HepG2 (cell line): ENCODE measurements around the gene RRAS. TPM values are rescaled to one million over a fixed set of nuclear protein-coding genes. Genes with fewer than 3 reads are reported as not detected.

Source experiments
- CREB1 ChIP-seq, 2 experiments: fragments of 450-650 bp in 1 of 2; IDR thresholded peaks; 2 replicates each; pipeline ENCODE4 v1.6.1; 2016 to 2017; ENCODE audit warnings: control low read depth in 1 of 2, mild to moderate bottlenecking in 1 of 2, missing compliant biosample characterization in 1 of 2, missing genetic modification characterization in 1 of 2
- EZH2 ChIP-seq: conservative IDR thresholded peaks from 2 replicates; pipeline ENCODE4 v1.6.1; 2012; ENCODE audit warnings: mild to moderate bottlenecking, low read depth, low read length, moderate library complexity
- GABPB1 ChIP-seq: IDR thresholded peaks from 2 replicates; pipeline ENCODE4 v1.6.1; 2016; ENCODE audit warnings: mild to moderate bottlenecking, missing genetic modification reagents, moderate library complexity, missing compliant biosample characterization
- GTF3A ChIP-seq: sonication (generic); formaldehyde crosslinking; conservative IDR thresholded peaks from 2 replicates; pipeline ENCODE4 v1.4.0; 2020; ENCODE audit warnings: mild to moderate bottlenecking, missing genetic modification reagents
- HNF1B ChIP-seq: sonication (generic); formaldehyde crosslinking; IDR thresholded peaks from 2 replicates; pipeline ENCODE4 v1.5.1; 2020; ENCODE audit warnings: mild to moderate bottlenecking, moderate library complexity, missing genetic modification reagents
- HOXA7 ChIP-seq: sonication (generic); formaldehyde crosslinking; IDR thresholded peaks from 2 replicates; pipeline ENCODE4 v1.8.1; 2022; ENCODE audit warnings: mild to moderate bottlenecking, missing genetic modification reagents, moderate library complexity
- MAX ChIP-seq: IDR thresholded peaks from 2 replicates; pipeline ENCODE4 v1.6.1; 2012; ENCODE audit warnings: inconsistent platforms
- MLX ChIP-seq: IDR thresholded peaks from 2 replicates; pipeline ENCODE4 v1.6.1; 2016
- RFX5 ChIP-seq: IDR thresholded peaks from 2 replicates; pipeline ENCODE4 v1.6.1; 2011; ENCODE audit warnings: low read depth, low read length, improper control_type of control experiment
- SP5 ChIP-seq: IDR thresholded peaks from 2 replicates; pipeline ENCODE4 v1.6.1; 2016; ENCODE audit warnings: low read depth, borderline replicate concordance
- STAG1 ChIP-seq: sonication (generic); formaldehyde crosslinking; IDR thresholded peaks from 2 replicates; pipeline ENCODE4 v1.4.0; 2020; ENCODE audit warnings: missing genetic modification reagents
- SUZ12 ChIP-seq: fragments of 150-350 bp; IDR thresholded peaks from 2 replicates; pipeline ENCODE4 v1.6.1; 2014; ENCODE audit warnings: low read depth, low read length
- TEAD3 ChIP-seq: optimal IDR thresholded peaks from 2 replicates; pipeline ENCODE3; 2016; ENCODE audit warnings: borderline replicate concordance
- TMF1 ChIP-seq: sonication (generic); formaldehyde crosslinking; IDR thresholded peaks from 2 replicates; pipeline ENCODE4 v1.8.1; 2022; ENCODE audit warnings: low read depth, missing genetic modification reagents
- XBP1 ChIP-seq: sonication (generic); formaldehyde crosslinking; IDR thresholded peaks from 2 replicates; pipeline ENCODE4 v1.5.0; 2020; ENCODE audit warnings: missing genetic modification reagents
- ZNF367 ChIP-seq: sonication (generic); formaldehyde crosslinking; IDR thresholded peaks from 2 replicates; pipeline ENCODE4 v1.4.0; 2020; ENCODE audit warnings: missing genetic modification reagents, borderline replicate concordance
- ZNF414 ChIP-seq: sonication (generic); formaldehyde crosslinking; IDR thresholded peaks from 2 replicates; pipeline ENCODE4 v1.5.0; 2020; ENCODE audit warnings: missing genetic modification reagents
- ZNF549 ChIP-seq: sonication (generic); formaldehyde crosslinking; IDR thresholded peaks from 2 replicates; pipeline ENCODE4 v1.5.0; 2020; ENCODE audit warnings: missing genetic modification reagents
- ZNF609 ChIP-seq: sonication (generic); formaldehyde crosslinking; IDR thresholded peaks from 2 replicates; pipeline ENCODE4 v1.4.0; 2020; ENCODE audit warnings: mild to moderate bottlenecking, missing genetic modification reagents, borderline replicate concordance
- ZNF639 ChIP-seq: conservative IDR thresholded peaks from 2 replicates; pipeline ENCODE4 v1.6.1; 2018; ENCODE audit warnings: missing genetic modification reagents
- ZSCAN29 ChIP-seq: sonication (generic); formaldehyde crosslinking; conservative IDR thresholded peaks from 2 replicates; pipeline ENCODE4 v1.4.0; 2020; ENCODE audit warnings: mild to moderate bottlenecking, missing genetic modification reagents
- polyA plus RNA-seq, 8 experiments: library from polyadenylated mRNA; depleted of rRNA in 3 of 8; stranded (reverse) in 7 of 8; unstranded in 1 of 8; fragments of >200 nt; fragmentation: Illumina TruSeq in 4 of 8; extraction: Trizol in 4 of 8; gene quantifications; 2 replicates each; pipeline versions ENCODE4 v1.2.1 to v1.2.3, GENCODE V29; 2011 to 2016; ENCODE audit warnings: low read depth in 4 of 8, missing spikeins in 1 of 8, mixed read lengths in 1 of 8; ENCODE audit not compliant: insufficient read depth in 1 of 8
- total RNA-seq, 5 experiments: library from RNA; depleted of rRNA; stranded (reverse); fragments of >200 nt; fragmentation: Illumina TruSeq; extraction: Trizol; gene quantifications; 2 replicates each; pipeline ENCODE4 v1.2.3, GENCODE V29; 2016; ENCODE audit warnings: low read depth in 1 of 5

RRAS gene
- total and polyA plus RNA-seq, 2 of the 13 experiments (the other 11 are each of a cell fraction or from before 2014, with no cell fraction given), result 1.5 to 12.0 TPM

GRCh38 chr19:49676784-49677230 is 36.9 kb upstream of the RRAS start (continued):
- no peak for TF ChIP-seq ZNF609 (CRISPR knock-in tag)
- no peak for TF ChIP-seq MLX (CRISPR knock-in tag)
- no peak for TF ChIP-seq XBP1
- no peak for TF ChIP-seq HOXA7
- no peak for TF ChIP-seq GTF3A (CRISPR knock-in tag)
- TF ChIP-seq MAX, result no peak
- peak; percentile 62; the same call in 1 of the 2 replicates for TF ChIP-seq RFX5
- TF ChIP-seq ZNF639, result no peak
- peak; percentile 19; the same call in 1 of the 2 replicates for TF ChIP-seq SP5 (CRISPR knock-in tag)
- TF ChIP-seq HNF1B (CRISPR knock-in tag), result no peak; the same call in 1 of the 2 replicates
- peak; percentile 95 for TF ChIP-seq CREB1 (IDR thresholded peaks at IDR 0.05)
- TF ChIP-seq CREB1 (CRISPR knock-in tag; IDR thresholded peaks at IDR 0.05), result peak; percentile 98
- no peak for TF ChIP-seq SUZ12
- no peak for TF ChIP-seq TMF1 (CRISPR knock-in tag)
- no peak for TF ChIP-seq EZH2
- peak; percentile 4; the same call in 1 of the 2 replicates for TF ChIP-seq GABPB1 (CRISPR knock-in tag)
- no peak for TF ChIP-seq ZSCAN29 (CRISPR knock-in tag)
- TF ChIP-seq TEAD3, result no peak
- no peak for TF ChIP-seq STAG1 (CRISPR knock-in tag)
- no peak for TF ChIP-seq ZNF549 (CRISPR knock-in tag)
- TF ChIP-seq ZNF414 (CRISPR knock-in tag), result no peak
- no peak for TF ChIP-seq ZNF367 (CRISPR knock-in tag)
